Caco-2 (cell line): Measurements from ENCODE around the gene TRIO. TPM values are rescaled to one million over a fixed set of nuclear protein-coding genes. Genes with fewer than 3 reads are reported as not detected.

Experiments used
- BruUV-seq: library from RNA; stranded (reverse); fragments of 400-500 nt; replicated peaks from 2 replicates; lab custom pipeline; 2021; lab: Mats Ljungman, UMichigan
- CTCF ChIA-PET: fragments of 300-600 bp; sonication (Branson Sonifier 250); formaldehyde crosslinking; loops from one replicate; lab custom pipeline; 2022; ENCODE audit warnings: antibody characterized with exemption; lab: Charles Lee
- POLR2A ChIA-PET: fragments of 300-600 bp; sonication (Branson Sonifier 250); formaldehyde crosslinking; loops from one replicate; lab custom pipeline; 2022; ENCODE audit warnings: antibody characterized with exemption; lab: Charles Lee
- DNase-seq, 2 experiments: peaks; one replicate each; pipeline versions ENCODE4 v3.0.0 to v3.0.0-alpha.2; 2020 to 2022
- H3K27me3 ChIP-seq: replicated peaks from 2 replicates; pipeline ENCODE4 v1.6.0; 2011; ENCODE audit warnings: low read length; ENCODE audit not compliant: control insufficient read depth, insufficient read depth
- H3K36me3 ChIP-seq: 2 replicates; pipeline ENCODE4 v1.5.1; 2011; ENCODE audit warnings: low read length; ENCODE audit not compliant: control insufficient read depth, insufficient read depth
- H3K4me1 ChIP-seq: fragments of 250-450 bp; sonication (Bioruptor Pico); 2 replicates; pipeline ENCODE4 v1.5.1; 2020; ENCODE audit warnings: mild to moderate bottlenecking
- H3K4me3 ChIP-seq: 2 replicates; pipeline ENCODE4 v1.5.1; 2011; ENCODE audit warnings: low read depth, mild to moderate bottlenecking, control low read depth, low read length
- H3K9me3 ChIP-seq: fragments of 250-450 bp; sonication (Bioruptor Pico); 2 replicates; pipeline ENCODE4 v1.5.1; 2020; ENCODE audit warnings: mild to moderate bottlenecking, moderate library complexity
- H3K27ac Mint-ChIP-seq: one replicate; pipeline ENCODE4 v1.8.0; 2022; ENCODE audit warnings: mixed read lengths; ENCODE audit not compliant: unreplicated experiment
- H3K27me3 Mint-ChIP-seq: one replicate; pipeline ENCODE4 v1.8.0; 2022; ENCODE audit warnings: mixed read lengths; ENCODE audit not compliant: insufficient read depth, unreplicated experiment
- H3K36me3 Mint-ChIP-seq: one replicate; pipeline ENCODE4 v1.8.0; 2022; ENCODE audit warnings: mild to moderate bottlenecking, mixed read lengths; ENCODE audit not compliant: insufficient read depth, unreplicated experiment
- H3K4me1 Mint-ChIP-seq: one replicate; pipeline ENCODE4 v1.8.0; 2022; ENCODE audit warnings: low read depth, mixed read lengths; ENCODE audit not compliant: unreplicated experiment
- H3K4me3 Mint-ChIP-seq: one replicate; pipeline ENCODE4 v1.8.0; 2022; ENCODE audit warnings: mild to moderate bottlenecking, moderate library complexity, mixed read lengths; ENCODE audit not compliant: unreplicated experiment
- H3K9me3 Mint-ChIP-seq: one replicate; pipeline ENCODE4 v1.8.0; 2022; ENCODE audit warnings: mixed read lengths; ENCODE audit not compliant: unreplicated experiment
- intact Hi-C: fragments of 100-400 bp; cut with micrococcal nuclease; formaldehyde crosslinking; loops from one replicate; pipeline ENCODE4 v1.10.0; 2022; ENCODE audit not compliant: unreplicated experiment
- total RNA-seq: library from RNA; stranded (reverse); gene quantifications from 2 replicates; pipeline ENCODE4 v1.2.3, GENCODE V29; 2022
- TF ChIP-seq, protein P1 (sequence below), 2 experiments: fragments of 200-600 bp in 1 of 2; IDR thresholded peaks; 1 replicate in 1 of 2; 2 replicates in 1 of 2; pipeline versions ENCODE4 v1.5.1 to v1.8.0; 2011 to 2022; ENCODE audit warnings: antibody characterized with exemption in 1 of 2, control low read depth in 1 of 2, inconsistent platforms in 1 of 2, low read depth in 1 of 2, low read length in 1 of 2, mild to moderate bottlenecking in 1 of 2, moderate library complexity in 1 of 2; ENCODE audit not compliant: insufficient read depth in 1 of 2, severe bottlenecking in 1 of 2, unreplicated experiment in 1 of 2

TRIO gene
- total RNA-seq, 1 experiment from 2014 or later, result 92.0 TPM

- H3K27me3 ChIP-seq, result no peaks in the 10 kb centered on the region
- peaks cover 2% of the 10 kb centered on the region for H3K36me3 ChIP-seq
- CTCF ChIA-PET, result interaction anchor here (0.7 to 1.6 kb wide), 2 partner anchors 67 to 252 kb away, joined by 7 read pairs; no protein-coding TSS in a partner anchor
- Mint-ChIP-seq H3K27me3 (no peaks in the 10 kb centered on the region), H3K4me1 (no peaks in the 10 kb centered on the region), H3K4me3 (no peak overlapping the region), H3K9me3 (no peaks in the 10 kb centered on the region), H3K36me3 (peaks cover 61% of the 10 kb centered on the region), H3K27ac (no peak overlapping the region)
- H3K4me1 ChIP-seq, result no peaks in the 10 kb centered on the region
- no peak overlapping the region for H3K4me3 ChIP-seq
- TF ChIP-seq, protein P1, sequence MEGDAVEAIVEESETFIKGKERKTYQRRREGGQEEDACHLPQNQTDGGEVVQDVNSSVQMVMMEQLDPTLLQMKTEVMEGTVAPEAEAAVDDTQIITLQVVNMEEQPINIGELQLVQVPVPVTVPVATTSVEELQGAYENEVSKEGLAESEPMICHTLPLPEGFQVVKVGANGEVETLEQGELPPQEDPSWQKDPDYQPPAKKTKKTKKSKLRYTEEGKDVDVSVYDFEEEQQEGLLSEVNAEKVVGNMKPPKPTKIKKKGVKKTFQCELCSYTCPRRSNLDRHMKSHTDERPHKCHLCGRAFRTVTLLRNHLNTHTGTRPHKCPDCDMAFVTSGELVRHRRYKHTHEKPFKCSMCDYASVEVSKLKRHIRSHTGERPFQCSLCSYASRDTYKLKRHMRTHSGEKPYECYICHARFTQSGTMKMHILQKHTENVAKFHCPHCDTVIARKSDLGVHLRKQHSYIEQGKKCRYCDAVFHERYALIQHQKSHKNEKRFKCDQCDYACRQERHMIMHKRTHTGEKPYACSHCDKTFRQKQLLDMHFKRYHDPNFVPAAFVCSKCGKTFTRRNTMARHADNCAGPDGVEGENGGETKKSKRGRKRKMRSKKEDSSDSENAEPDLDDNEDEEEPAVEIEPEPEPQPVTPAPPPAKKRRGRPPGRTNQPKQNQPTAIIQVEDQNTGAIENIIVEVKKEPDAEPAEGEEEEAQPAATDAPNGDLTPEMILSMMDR (IDR thresholded peaks at IDR 0.05; ENCODE audit: insufficient read depth in 1 of 2, low read depth in 1 of 2, low read length in 1 of 2, severe bottlenecking in 1 of 2, unreplicated experiment in 1 of 2), result no peak
- POLR2A ChIA-PET, result interaction anchor here (0.6 kb wide), 1 partner anchor 1284 kb away, joined by 7 read pairs; no protein-coding TSS in a partner anchor
- H3K9me3 ChIP-seq, result no peaks in the 10 kb centered on the region
- no peak for DNase-seq
- intact Hi-C loops, result no loop called here
- BruUV-seq, result no TSS peak
Measured at GRCh38 chr5:14396066-14396465, 252.9 kb downstream of the TRIO start.

- TF ChIP-seq, protein P1 (IDR thresholded peaks at IDR 0.05; ENCODE audit: insufficient read depth in 1 of 2, low read depth in 1 of 2, low read length in 1 of 2, severe bottlenecking in 1 of 2, unreplicated experiment in 1 of 2), result no peak
- no peak for DNase-seq
- ChIA-PET POLR2A (no interaction called here), CTCF (interaction anchor here (1.6 kb wide), 1 partner anchor 252 kb away, joined by 7 read pairs; no protein-coding TSS in a partner anchor)
- H3K4me1 Mint-ChIP-seq, result no peaks in the 10 kb centered on the region
- H3K9me3 Mint-ChIP-seq, result no peaks in the 10 kb centered on the region
- intact Hi-C loops, result no loop called here
- no peaks in the 10 kb centered on the region for H3K27me3 Mint-ChIP-seq
- H3K36me3 Mint-ChIP-seq, result peaks cover 60% of the 10 kb centered on the region
- no peaks in the 10 kb centered on the region for H3K4me1 ChIP-seq
- H3K36me3 ChIP-seq, result peaks cover 2% of the 10 kb centered on the region; the same call in 1 of the 2 replicates
- no peaks in the 10 kb centered on the region for H3K27me3 ChIP-seq
- BruUV-seq, result no TSS peak
- no peaks in the 10 kb centered on the region for H3K9me3 ChIP-seq
- H3K27ac Mint-ChIP-seq, result no peak overlapping the region
- H3K4me3 Mint-ChIP-seq, result no peak overlapping the region
- H3K4me3 ChIP-seq, result no peak overlapping the region
Measured at GRCh38 chr5:14396737-14397136, 253.6 kb downstream of the TRIO start.

- H3K9me3 ChIP-seq, result no peaks in the 10 kb centered on the region
- DNase-seq, result no peak
- Mint-ChIP-seq H3K27me3 (no peaks in the 10 kb centered on the region), H3K36me3 (peaks cover 58% of the 10 kb centered on the region), H3K9me3 (peaks cover 8% of the 10 kb centered on the region), H3K4me3 (no peak overlapping the region), H3K4me1 (no peaks in the 10 kb centered on the region), H3K27ac (no peak overlapping the region)
- no peak overlapping the region for H3K4me3 ChIP-seq
- no peaks in the 10 kb centered on the region for H3K27me3 ChIP-seq
- H3K4me1 ChIP-seq, result no peaks in the 10 kb centered on the region
- no TSS peak for BruUV-seq
- peaks cover 2% of the 10 kb centered on the region; the same call in 1 of the 2 replicates for H3K36me3 ChIP-seq
- ChIA-PET POLR2A (no interaction called here), CTCF (interaction anchor here (1.8 kb wide), 1 partner anchor 251 kb away, joined by 4 read pairs; no protein-coding TSS in a partner anchor)
- TF ChIP-seq, protein P1 (IDR thresholded peaks at IDR 0.05; ENCODE audit: insufficient read depth in 1 of 2, low read depth in 1 of 2, low read length in 1 of 2, severe bottlenecking in 1 of 2, unreplicated experiment in 1 of 2), result no peak
- intact Hi-C loops, result no loop called here
Measured at GRCh38 chr5:14397717-14398116, 254.6 kb downstream of the TRIO start.
